Spleen (tissue), 11 donors: ENCODE results near the gene DCST2. TPM values are rescaled to one million over a fixed set of nuclear protein-coding genes. Genes with fewer than 3 reads are reported as not detected.

Source experiments
- DNase-seq: peaks from one replicate; pipeline ENCODE4 v3.0.0-alpha.2; 2020
- H3K27ac ChIP-seq, 8 donors: fragments of 200-600 bp; sonication (generic) in 7 of 8; 1 replicate in 4 of 8; 2 replicates in 4 of 8; pipeline versions ENCODE4 v1.5.0 to v1.8.0; 2016 to 2021; ENCODE audit warnings: inconsistent platforms in 4 of 8, mild to moderate bottlenecking in 4 of 8, moderate library complexity in 1 of 8
- H3K27me3 ChIP-seq, 7 donors: fragments of 200-600 bp; sonication (generic) in 6 of 7; replicated peaks in 1 of 7; 1 replicate in 4 of 7; 2 replicates in 3 of 7; pipeline versions ENCODE4 v1.5.0 to v1.8.0; 2016 to 2021; ENCODE audit warnings: inconsistent platforms in 3 of 7, mild to moderate bottlenecking in 1 of 7
- H3K36me3 ChIP-seq, 6 donors: fragments of 200-600 bp; sonication (generic) in 5 of 6; 1 replicate in 4 of 6; 2 replicates in 2 of 6; pipeline versions ENCODE4 v1.5.0 to v1.8.0; 2016 to 2021; ENCODE audit warnings: inconsistent platforms in 2 of 6
- H3K4me1 ChIP-seq, 6 donors: fragments of 200-600 bp; sonication (generic) in 5 of 6; 1 replicate in 3 of 6; 2 replicates in 3 of 6; pipeline versions ENCODE4 v1.5.0 to v1.8.0; 2016 to 2021; ENCODE audit warnings: inconsistent platforms in 3 of 6
- H3K4me3 ChIP-seq, 8 donors: fragments of 200-600 bp; sonication (generic) in 7 of 8; 1 replicate in 4 of 8; 2 replicates in 4 of 8; pipeline versions ENCODE4 v1.5.0 to v1.8.0; 2016 to 2021; ENCODE audit warnings: inconsistent platforms in 4 of 8, mild to moderate bottlenecking in 4 of 8, moderate library complexity in 2 of 8
- H3K9me3 ChIP-seq, 8 donors: fragments of 200-600 bp; sonication (generic) in 7 of 8; 1 replicate in 4 of 8; 2 replicates in 4 of 8; pipeline versions ENCODE4 v1.5.0 to v1.8.0; 2016 to 2021; ENCODE audit warnings: inconsistent platforms in 4 of 8
- POLR2A ChIP-seq, 3 donors: fragments of 450-650 bp; IDR thresholded peaks; one replicate each; pipeline ENCODE4 v1.5.1; 2017; ENCODE audit warnings: antibody characterized with exemption in 3 of 3, mild to moderate bottlenecking in 1 of 3
- POLR2AphosphoS5 ChIP-seq, 3 donors: sonication (generic); formaldehyde crosslinking; IDR thresholded peaks; one replicate each; pipeline ENCODE4 v1.5.1; 2017; ENCODE audit warnings: antibody characterized with exemption in 3 of 3
- WGBS, 5 donors: extraction: QIAGEN DNeasy Blood & Tissue Kit in 3 of 5; methylation state at CpG; one replicate each; pipeline versions ENCODE4 v1.1.5 to v1.1.7; 2013 to 2018; 5-methylcytosine and 5-hydroxymethylcytosine counted together
- intact Hi-C: fragments of 100-400 bp; cut with DNase I; formaldehyde crosslinking; loops from one replicate; pipeline ENCODE4 v1.15.0; 2023; ENCODE audit warnings: low total_unique reads
- polyA plus RNA-seq, 3 donors: library from polyadenylated mRNA; stranded (reverse); fragments of 200-250 nt; gene quantifications; one replicate each; pipeline ENCODE4 v1.2.1, GENCODE V29; 2013
- total RNA-seq, 7 donors: library from RNA; depleted of rRNA in 3 of 7; stranded (reverse); fragments of >200 nt in 3 of 7; fragmentation: NEBNext Ultra II Directional in 4 of 7; extraction: Animal tissue kit (Norgen Biotek cat#: 25700) in 4 of 7; gene quantifications; one replicate each; pipeline versions ENCODE4 v1.1.0 to v1.2.1, GENCODE V29; 2016 to 2021
- TF ChIP-seq, protein P1 (sequence below), 11 experiments: fragments of 200-600 bp in 7 of 11; fragments of 450-650 bp in 4 of 11; sonication (generic) in 4 of 11; IDR thresholded peaks in 8 of 11; conservative IDR thresholded peaks in 3 of 11; 1 replicate in 7 of 11; 2 replicates in 4 of 11; pipeline versions ENCODE4 v1.4.0 to v1.8.0; 2016 to 2021; ENCODE audit warnings: antibody characterized with exemption in 11 of 11, inconsistent platforms in 4 of 11, mild to moderate bottlenecking in 1 of 11
- donor health status: healthy with polysubstance abuse.
- donor health status: DM: no; HTN: no; CAD: no; lungs with moderate emphysema.
- donor health status: DM: no; HTN: no; CAD: no.
- donor health status: Bipolar disorder and iron deficiency.
- donor health status: healthy.
- donor health status: DM: no; HTN: no; CAD: no.
- donor health status: DM: yes; HTN: yes; CAD: no.

Gene DCST2
- total and polyA plus RNA-seq, 10 donors = 0.54 to 4.1 (median 1.0) TPM; not detected in 1

DNA sequence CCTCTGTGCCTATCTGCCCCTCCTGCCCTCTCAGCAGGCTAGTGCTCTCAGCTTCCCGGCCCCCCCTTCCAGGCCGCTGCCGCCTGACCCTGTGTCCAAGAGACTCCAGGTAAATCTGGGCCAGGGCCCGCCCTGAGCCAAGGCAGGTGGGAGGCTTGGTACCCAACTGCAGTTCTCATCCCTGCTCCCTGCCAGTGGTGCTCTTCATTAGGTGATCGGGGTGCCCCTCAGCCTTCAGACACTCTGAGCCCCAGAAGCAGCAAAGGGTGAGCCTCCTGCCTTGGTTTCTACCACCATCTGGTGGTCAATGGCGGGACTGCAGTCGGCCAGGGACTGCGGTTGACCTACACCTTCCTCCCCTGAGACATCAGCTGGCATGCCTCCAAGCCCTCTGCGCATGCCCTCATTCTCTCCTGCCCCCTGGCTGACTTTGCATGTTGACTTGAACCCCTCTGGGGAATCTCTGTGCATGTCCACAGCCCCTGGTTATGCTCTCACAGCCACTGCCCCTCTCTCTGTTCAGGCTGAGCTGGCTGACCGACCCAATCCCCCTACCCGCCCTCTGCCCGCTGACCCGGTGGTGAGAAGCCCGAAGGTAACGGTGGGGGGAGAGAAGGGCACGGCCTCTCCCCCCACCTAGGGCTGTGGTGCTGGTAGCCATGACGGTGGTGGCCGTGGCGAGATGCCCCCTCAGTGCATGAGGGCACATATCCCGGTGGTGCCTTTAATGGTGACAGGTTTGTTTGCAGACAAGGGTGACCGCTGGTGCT, 28.0 kb upstream of the DCST2 start:
- no peaks in the 10 kb centered on the region for H3K9me3 ChIP-seq
- H3K27ac ChIP-seq = peak overlapping the region in 1 of 8 donors; percentile 1
- intact Hi-C loops = loop anchor here (10.0 kb wide), 1 partner anchor 57 kb away; the partner anchor contains the start of gene ZBTB7B
- peak; percentile 97 for DNase-seq
- peaks cover 29 to 54% (median 41%) of the 10 kb centered on the region in 6 donors for H3K4me1 ChIP-seq
- TF ChIP-seq POLR2AphosphoS5 (IDR thresholded peaks at IDR 0.05) = peak; percentile 41 to 80 (median 71)
- no peak for TF ChIP-seq POLR2A (IDR thresholded peaks at IDR 0.05)
- TF ChIP-seq, protein P1, sequence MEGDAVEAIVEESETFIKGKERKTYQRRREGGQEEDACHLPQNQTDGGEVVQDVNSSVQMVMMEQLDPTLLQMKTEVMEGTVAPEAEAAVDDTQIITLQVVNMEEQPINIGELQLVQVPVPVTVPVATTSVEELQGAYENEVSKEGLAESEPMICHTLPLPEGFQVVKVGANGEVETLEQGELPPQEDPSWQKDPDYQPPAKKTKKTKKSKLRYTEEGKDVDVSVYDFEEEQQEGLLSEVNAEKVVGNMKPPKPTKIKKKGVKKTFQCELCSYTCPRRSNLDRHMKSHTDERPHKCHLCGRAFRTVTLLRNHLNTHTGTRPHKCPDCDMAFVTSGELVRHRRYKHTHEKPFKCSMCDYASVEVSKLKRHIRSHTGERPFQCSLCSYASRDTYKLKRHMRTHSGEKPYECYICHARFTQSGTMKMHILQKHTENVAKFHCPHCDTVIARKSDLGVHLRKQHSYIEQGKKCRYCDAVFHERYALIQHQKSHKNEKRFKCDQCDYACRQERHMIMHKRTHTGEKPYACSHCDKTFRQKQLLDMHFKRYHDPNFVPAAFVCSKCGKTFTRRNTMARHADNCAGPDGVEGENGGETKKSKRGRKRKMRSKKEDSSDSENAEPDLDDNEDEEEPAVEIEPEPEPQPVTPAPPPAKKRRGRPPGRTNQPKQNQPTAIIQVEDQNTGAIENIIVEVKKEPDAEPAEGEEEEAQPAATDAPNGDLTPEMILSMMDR (IDR thresholded peaks at IDR 0.05 in 8 of 11, conservative IDR thresholded peaks at IDR 0.05 in 3 of 11) = peak; percentile 97 to 100 (median 100)
- WGBS, 5 donors = 27 to 48% (median 42%) methylated on average over 15 to 21 of the region's 21 CpGs
- peaks cover 0 to 62% (median 35%) of the 10 kb centered on the region in 6 donors for H3K36me3 ChIP-seq
- H3K4me3 ChIP-seq = peak overlapping the region in 1 of 8 donors; percentile 90
- H3K27me3 ChIP-seq = no peaks in the 10 kb centered on the region

DNA sequence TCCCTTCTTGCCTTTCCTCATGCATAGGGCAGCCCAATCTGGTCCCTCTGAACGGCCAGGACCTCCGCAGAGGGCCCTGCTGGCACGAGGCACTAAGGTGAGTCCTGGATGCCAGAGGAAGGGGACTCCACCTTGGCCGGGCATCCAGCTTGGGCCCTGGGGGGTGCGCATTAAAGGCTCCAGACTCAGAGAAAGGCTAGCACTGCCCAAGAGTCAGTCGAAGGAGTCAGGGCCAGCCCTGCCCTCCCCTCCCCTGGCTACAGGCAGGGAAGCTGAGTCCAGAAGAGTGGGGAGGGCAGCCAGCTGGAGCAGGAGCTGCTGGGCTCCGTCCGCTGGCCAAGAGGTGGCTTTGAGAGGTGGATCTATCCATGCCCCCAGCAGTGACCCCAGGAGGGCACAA, 27.2 kb upstream of the DCST2 start:
- DNase-seq = no peak
- Histone ChIP-seq H3K27me3 (no peaks in the 10 kb centered on the region), H3K27ac (no peak overlapping the region), H3K4me1 (peaks cover 29 to 48% (median 41%) of the 10 kb centered on the region in 6 donors), H3K9me3 (no peaks in the 10 kb centered on the region), H3K4me3 (no peak overlapping the region), H3K36me3 (peaks cover 0 to 69% (median 42%) of the 10 kb centered on the region in 6 donors)
- intact Hi-C loops = loop anchor here (10.0 kb wide), 1 partner anchor 56 kb away; the partner anchor contains the start of gene ZBTB7B
- whole genome bisulfite sequencing, 5 donors = 82 to 94% (median 83%) methylated on average over 7 to 8 of the region's 8 CpGs
- TF ChIP-seq POLR2AphosphoS5 (IDR thresholded peaks at IDR 0.05) (no peak), POLR2A (IDR thresholded peaks at IDR 0.05) (no peak)
- TF ChIP-seq, protein P1 (IDR thresholded peaks at IDR 0.05 in 8 of 11, conservative IDR thresholded peaks at IDR 0.05 in 3 of 11) = no peak

DNA sequence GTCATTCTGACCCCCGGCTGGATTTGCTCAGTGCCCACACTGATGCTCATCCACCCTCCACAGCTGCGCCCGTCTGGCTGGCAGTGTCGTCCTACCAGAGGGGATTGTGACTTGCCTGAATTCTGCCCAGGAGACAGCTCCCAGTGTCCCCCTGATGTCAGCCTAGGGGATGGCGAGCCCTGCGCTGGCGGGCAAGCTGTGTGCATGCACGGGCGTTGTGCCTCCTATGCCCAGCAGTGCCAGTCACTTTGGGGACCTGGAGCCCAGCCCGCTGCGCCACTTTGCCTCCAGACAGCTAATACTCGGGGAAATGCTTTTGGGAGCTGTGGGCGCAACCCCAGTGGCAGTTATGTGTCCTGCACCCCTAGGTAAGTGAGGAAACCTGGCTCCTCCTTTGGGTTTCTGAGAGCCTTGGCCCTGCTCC, 24.2 kb upstream of the DCST2 start:
- H3K27ac ChIP-seq = no peak overlapping the region
- no peak for DNase-seq
- H3K27me3 ChIP-seq = no peaks in the 10 kb centered on the region
- WGBS, 5 donors = 95 to 98% (median 96%) methylated on average over 8 to 13 of the region's 13 CpGs
- TF ChIP-seq, protein P1 (IDR thresholded peaks at IDR 0.05 in 8 of 11, conservative IDR thresholded peaks at IDR 0.05 in 3 of 11) = no peak
- TF ChIP-seq POLR2AphosphoS5 (IDR thresholded peaks at IDR 0.05) (no peak), POLR2A (IDR thresholded peaks at IDR 0.05) (no peak)
- H3K4me1 ChIP-seq = peaks cover 17 to 44% (median 33%) of the 10 kb centered on the region in 6 donors
- peaks cover 0 to 95% (median 57%) of the 10 kb centered on the region in 6 donors for H3K36me3 ChIP-seq
- no peak overlapping the region for H3K4me3 ChIP-seq
- intact Hi-C loops = no loop called here
- no peaks in the 10 kb centered on the region for H3K9me3 ChIP-seq

DNA sequence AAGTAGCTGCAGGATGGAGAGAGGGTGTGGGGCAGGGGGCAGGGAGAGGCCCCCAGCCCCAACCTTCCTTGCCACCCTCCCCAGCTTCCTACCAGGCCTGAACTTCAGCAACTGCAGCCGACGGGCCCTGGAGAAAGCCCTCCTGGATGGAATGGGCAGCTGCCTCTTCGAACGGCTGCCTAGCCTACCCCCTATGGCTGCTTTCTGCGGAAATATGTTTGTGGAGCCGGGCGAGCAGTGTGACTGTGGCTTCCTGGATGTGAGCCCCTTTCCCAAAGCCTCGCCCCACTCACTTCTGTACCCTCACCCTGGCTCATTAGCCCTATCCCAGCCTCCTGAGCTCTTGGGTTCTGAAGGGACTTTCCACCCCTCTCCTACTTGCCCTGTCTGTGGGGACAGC, 23.5 kb upstream of the DCST2 start:
- WGBS, 5 donors = 92 to 100% (median 97%) methylated on average over 6 to 8 of the region's 8 CpGs
- no peak for DNase-seq
- H3K36me3 ChIP-seq = peaks cover 0 to 89% (median 57%) of the 10 kb centered on the region in 6 donors
- H3K27ac ChIP-seq = no peak overlapping the region
- intact Hi-C loops = no loop called here
- H3K4me3 ChIP-seq = no peak overlapping the region
- TF ChIP-seq POLR2AphosphoS5 (IDR thresholded peaks at IDR 0.05) (no peak), POLR2A (IDR thresholded peaks at IDR 0.05) (no peak)
- TF ChIP-seq, protein P1 (IDR thresholded peaks at IDR 0.05 in 8 of 11, conservative IDR thresholded peaks at IDR 0.05 in 3 of 11) = no peak
- peaks cover 12 to 44% (median 33%) of the 10 kb centered on the region in 6 donors for H3K4me1 ChIP-seq
- H3K27me3 ChIP-seq = no peaks in the 10 kb centered on the region
- no peaks in the 10 kb centered on the region for H3K9me3 ChIP-seq
